ENCODE measurements around the gene SETMAR. TPM values are rescaled to one million over a fixed set of nuclear protein-coding genes. Genes with fewer than 3 reads are reported as not detected.

The SETMAR gene
- total RNA-seq, 1 experiment from 2014 or later = 9.4 TPM

DNA sequence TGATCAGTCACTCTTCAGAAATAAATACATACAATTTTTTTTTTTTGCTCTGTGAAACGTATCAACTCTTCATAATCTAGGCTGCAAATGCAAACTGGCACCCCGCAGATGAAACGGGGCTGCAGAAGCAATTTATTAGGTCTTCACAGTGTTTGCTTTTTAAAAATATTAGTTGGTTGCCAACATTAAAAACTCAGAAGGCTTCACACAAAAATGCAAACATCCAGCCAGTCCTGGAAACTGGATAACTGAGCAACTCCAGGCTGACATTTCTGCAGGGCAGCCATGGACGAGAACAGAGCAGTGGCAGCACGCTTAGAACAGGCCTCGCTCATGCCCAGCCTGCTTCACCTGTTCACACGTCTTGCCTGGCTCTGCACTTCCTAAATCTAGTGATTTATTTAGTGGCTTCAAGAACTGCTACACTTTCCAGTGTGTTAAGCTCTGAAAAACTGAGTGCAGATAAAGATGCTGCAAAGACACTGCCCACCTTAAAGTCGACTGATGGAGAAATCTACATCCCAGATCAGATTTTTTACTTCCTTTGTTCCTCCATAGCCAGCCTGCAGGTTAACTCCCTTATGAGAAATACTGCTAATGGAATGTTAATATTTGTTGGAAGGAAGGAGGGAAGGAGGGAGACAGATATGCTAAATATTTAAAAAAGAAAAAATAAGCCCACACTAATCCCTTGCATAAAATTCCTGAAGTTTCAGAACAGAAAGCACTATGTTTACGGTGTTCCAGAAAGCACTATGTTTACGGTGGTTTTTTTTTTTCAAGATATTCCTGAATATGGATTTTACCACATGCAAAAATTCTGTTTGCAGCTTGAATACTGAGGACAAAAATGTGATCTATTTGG, 53.6 kb downstream of the SETMAR start:
- no peak overlapping the region for H3K4me3 ChIP-seq (replicated peaks in 1 of 2; ENCODE audit: low read depth in 1 of 2, low read length in 2 of 2)
- no peaks in the 10 kb centered on the region for H3K9me2 ChIP-seq (ENCODE audit: insufficient read depth)
- ATAC-seq (no peak), DNase-seq (ENCODE audit: low read depth, low spot score) (no peak)
- H2AFZ ChIP-seq (ENCODE audit: low read depth, low read length, poor library complexity, severe bottlenecking) = no peak overlapping the region
- no peak overlapping the region for H3K27ac ChIP-seq (ENCODE audit: low read depth, low read length)
- no peaks in the 10 kb centered on the region for H3K79me2 ChIP-seq (ENCODE audit: insufficient read depth, low read length)
- intact Hi-C loops (cut with micrococcal nuclease) = loop anchor here (10.0 kb wide), 1 partner anchor 698 kb away; no protein-coding TSS in a partner anchor
- ChIA-PET CTCF (no interaction called here), RAD21 (ENCODE audit: low non-redundant PET in 1 of 2, low total read pairs in 2 of 2, uncharacterized antibody in 2 of 2, unreplicated experiment in 2 of 2) (no interaction called here), POLR2A (no interaction called here)
- no peak overlapping the region for H3K4me2 ChIP-seq (ENCODE audit: low read length)
- BruUV-seq (replicated peaks) = no TSS peak
- H3K27me3 ChIP-seq (ENCODE audit: insufficient read depth, low read length) = no peaks in the 10 kb centered on the region
- H3K36me3 ChIP-seq (ENCODE audit: control insufficient read depth in 1 of 2, insufficient read depth in 2 of 2, low read length in 2 of 2) = no peaks in the 10 kb centered on the region
- no peaks in the 10 kb centered on the region for H3K4me1 ChIP-seq (ENCODE audit: control insufficient read depth in 1 of 2, insufficient read depth in 2 of 2, low read length in 2 of 2)
- H3K9me3 ChIP-seq (ENCODE audit: control insufficient read depth in 1 of 2, insufficient read depth in 1 of 2, low read depth in 1 of 2, low read length in 2 of 2) = no peaks in the 10 kb centered on the region
- TF ChIP-seq ZNF274 (IDR thresholded peaks at IDR 0.05; ENCODE audit: low read depth, low read length) (no peak), CEBPB (IDR thresholded peaks at IDR 0.05; ENCODE audit: low read depth) (no peak), CBX3 (IDR thresholded peaks at IDR 0.05; ENCODE audit: low read depth) (no peak), ZFX (IDR thresholded peaks at IDR 0.05) (no peak), YY1 (IDR thresholded peaks at IDR 0.05; ENCODE audit: extremely low read depth, insufficient replicate concordance, low read depth, low read length) (no peak)
- TF ChIP-seq, protein P1, sequence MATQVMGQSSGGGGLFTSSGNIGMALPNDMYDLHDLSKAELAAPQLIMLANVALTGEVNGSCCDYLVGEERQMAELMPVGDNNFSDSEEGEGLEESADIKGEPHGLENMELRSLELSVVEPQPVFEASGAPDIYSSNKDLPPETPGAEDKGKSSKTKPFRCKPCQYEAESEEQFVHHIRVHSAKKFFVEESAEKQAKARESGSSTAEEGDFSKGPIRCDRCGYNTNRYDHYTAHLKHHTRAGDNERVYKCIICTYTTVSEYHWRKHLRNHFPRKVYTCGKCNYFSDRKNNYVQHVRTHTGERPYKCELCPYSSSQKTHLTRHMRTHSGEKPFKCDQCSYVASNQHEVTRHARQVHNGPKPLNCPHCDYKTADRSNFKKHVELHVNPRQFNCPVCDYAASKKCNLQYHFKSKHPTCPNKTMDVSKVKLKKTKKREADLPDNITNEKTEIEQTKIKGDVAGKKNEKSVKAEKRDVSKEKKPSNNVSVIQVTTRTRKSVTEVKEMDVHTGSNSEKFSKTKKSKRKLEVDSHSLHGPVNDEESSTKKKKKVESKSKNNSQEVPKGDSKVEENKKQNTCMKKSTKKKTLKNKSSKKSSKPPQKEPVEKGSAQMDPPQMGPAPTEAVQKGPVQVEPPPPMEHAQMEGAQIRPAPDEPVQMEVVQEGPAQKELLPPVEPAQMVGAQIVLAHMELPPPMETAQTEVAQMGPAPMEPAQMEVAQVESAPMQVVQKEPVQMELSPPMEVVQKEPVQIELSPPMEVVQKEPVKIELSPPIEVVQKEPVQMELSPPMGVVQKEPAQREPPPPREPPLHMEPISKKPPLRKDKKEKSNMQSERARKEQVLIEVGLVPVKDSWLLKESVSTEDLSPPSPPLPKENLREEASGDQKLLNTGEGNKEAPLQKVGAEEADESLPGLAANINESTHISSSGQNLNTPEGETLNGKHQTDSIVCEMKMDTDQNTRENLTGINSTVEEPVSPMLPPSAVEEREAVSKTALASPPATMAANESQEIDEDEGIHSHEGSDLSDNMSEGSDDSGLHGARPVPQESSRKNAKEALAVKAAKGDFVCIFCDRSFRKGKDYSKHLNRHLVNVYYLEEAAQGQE (IDR thresholded peaks at IDR 0.05; ENCODE audit: low read depth) = no peak
- TF ChIP-seq, protein P2, sequence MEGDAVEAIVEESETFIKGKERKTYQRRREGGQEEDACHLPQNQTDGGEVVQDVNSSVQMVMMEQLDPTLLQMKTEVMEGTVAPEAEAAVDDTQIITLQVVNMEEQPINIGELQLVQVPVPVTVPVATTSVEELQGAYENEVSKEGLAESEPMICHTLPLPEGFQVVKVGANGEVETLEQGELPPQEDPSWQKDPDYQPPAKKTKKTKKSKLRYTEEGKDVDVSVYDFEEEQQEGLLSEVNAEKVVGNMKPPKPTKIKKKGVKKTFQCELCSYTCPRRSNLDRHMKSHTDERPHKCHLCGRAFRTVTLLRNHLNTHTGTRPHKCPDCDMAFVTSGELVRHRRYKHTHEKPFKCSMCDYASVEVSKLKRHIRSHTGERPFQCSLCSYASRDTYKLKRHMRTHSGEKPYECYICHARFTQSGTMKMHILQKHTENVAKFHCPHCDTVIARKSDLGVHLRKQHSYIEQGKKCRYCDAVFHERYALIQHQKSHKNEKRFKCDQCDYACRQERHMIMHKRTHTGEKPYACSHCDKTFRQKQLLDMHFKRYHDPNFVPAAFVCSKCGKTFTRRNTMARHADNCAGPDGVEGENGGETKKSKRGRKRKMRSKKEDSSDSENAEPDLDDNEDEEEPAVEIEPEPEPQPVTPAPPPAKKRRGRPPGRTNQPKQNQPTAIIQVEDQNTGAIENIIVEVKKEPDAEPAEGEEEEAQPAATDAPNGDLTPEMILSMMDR (IDR thresholded peaks at IDR 0.05 in 2 of 3, conservative IDR thresholded peaks at IDR 0.05 in 1 of 3; ENCODE audit: borderline replicate concordance in 1 of 3, insufficient read depth in 1 of 3, low read depth in 2 of 3, low read length in 2 of 3) = no peak
- no peaks in the 10 kb centered on the region for H4K20me1 ChIP-seq (ENCODE audit: insufficient read depth)
- no peak overlapping the region for H3K9ac ChIP-seq (ENCODE audit: low read length)
